ENCODE data around the gene MRPS17.

The MRPS17 gene

DNA sequence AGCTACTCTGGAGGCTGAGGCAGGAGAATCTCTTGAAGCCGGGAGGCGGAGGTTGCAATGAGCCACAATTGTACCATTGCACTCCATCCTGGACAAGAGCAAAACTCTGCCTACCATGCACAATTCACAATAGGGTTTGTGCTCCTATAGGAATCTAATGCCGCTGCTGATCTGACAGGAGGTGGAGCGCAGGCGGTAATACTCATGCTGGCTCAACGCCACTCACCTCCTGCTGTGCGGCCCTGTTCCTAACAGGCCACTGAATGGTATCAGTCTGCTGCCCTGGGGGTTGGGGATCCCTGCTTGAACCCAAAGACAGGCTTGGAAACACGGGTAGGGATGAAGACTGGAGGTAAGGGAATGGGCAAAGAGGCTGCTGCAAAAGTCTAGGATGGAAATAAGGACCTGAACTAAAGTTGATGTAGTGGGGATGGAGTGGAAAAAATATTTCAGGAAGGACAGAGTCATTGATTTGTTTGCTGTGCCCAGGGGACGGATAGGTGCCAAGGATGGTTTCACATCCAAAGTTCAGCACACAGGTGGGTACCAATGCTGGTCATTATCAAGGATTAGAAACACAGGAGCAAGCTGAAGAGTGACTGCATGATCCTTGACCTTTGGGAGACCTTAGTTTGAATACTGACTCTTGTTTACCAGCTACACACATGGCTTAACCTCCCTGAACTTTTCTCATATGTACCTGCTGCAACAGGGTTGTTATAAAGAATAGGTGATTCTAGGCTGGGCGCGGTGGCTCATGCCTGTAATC is 2.2 kb downstream of the MRPS17 start:
- Histone ChIP-seq H3K27ac (no peak overlapping the region), H3K79me2 (no peaks in the 10 kb centered on the region), H2AFZ (no peak overlapping the region), H3K4me2 (ENCODE audit: low read length) (no peak overlapping the region), H3K4me3 (ENCODE audit: low read depth, low read length) (no peak overlapping the region), H3K4me1 (no peaks in the 10 kb centered on the region), H3K36me3 (ENCODE audit: control insufficient read depth, insufficient read depth, low read length) (no peaks in the 10 kb centered on the region), H3K27me3 (ENCODE audit: control insufficient read depth, insufficient read depth, low read length) (no peaks in the 10 kb centered on the region), H3K9me3 (ENCODE audit: control insufficient read depth, low read length) (no peaks in the 10 kb centered on the region), H3K9ac (no peak overlapping the region)
- TF ChIP-seq, protein P1, sequence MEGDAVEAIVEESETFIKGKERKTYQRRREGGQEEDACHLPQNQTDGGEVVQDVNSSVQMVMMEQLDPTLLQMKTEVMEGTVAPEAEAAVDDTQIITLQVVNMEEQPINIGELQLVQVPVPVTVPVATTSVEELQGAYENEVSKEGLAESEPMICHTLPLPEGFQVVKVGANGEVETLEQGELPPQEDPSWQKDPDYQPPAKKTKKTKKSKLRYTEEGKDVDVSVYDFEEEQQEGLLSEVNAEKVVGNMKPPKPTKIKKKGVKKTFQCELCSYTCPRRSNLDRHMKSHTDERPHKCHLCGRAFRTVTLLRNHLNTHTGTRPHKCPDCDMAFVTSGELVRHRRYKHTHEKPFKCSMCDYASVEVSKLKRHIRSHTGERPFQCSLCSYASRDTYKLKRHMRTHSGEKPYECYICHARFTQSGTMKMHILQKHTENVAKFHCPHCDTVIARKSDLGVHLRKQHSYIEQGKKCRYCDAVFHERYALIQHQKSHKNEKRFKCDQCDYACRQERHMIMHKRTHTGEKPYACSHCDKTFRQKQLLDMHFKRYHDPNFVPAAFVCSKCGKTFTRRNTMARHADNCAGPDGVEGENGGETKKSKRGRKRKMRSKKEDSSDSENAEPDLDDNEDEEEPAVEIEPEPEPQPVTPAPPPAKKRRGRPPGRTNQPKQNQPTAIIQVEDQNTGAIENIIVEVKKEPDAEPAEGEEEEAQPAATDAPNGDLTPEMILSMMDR (IDR thresholded peaks at IDR 0.05) = no peak

DNA sequence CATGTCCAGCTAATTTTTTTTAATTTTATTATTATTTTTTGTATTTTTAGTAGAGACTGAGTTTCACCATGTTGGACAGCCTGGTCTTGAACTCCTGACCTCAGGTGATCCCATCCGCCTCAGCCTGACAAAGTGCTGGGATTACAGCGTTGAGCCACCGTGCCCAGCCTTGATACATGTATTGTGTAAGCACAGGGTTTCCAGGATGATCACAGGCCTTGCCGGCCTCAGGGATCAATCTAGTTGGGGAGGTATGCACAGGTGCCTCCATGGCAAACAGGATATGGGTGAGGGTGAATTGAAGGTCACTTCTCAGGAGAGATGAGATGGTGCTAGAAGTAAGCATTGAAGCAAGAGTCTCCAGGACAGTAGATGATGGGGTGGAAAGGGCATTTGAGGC is 5.5 kb downstream of the MRPS17 start:
- TF ChIP-seq, protein P1 (IDR thresholded peaks at IDR 0.05) = no peak
- Histone ChIP-seq H3K27me3 (ENCODE audit: control insufficient read depth, insufficient read depth, low read length) (no peaks in the 10 kb centered on the region), H3K36me3 (ENCODE audit: control insufficient read depth, insufficient read depth, low read length) (no peaks in the 10 kb centered on the region), H3K79me2 (no peaks in the 10 kb centered on the region), H3K9ac (no peak overlapping the region), H3K27ac (no peak overlapping the region), H3K4me3 (ENCODE audit: low read depth, low read length) (no peak overlapping the region), H2AFZ (no peak overlapping the region), H3K9me3 (ENCODE audit: control insufficient read depth, low read length) (no peaks in the 10 kb centered on the region), H3K4me1 (no peaks in the 10 kb centered on the region), H3K4me2 (ENCODE audit: low read length) (no peak overlapping the region)

DNA sequence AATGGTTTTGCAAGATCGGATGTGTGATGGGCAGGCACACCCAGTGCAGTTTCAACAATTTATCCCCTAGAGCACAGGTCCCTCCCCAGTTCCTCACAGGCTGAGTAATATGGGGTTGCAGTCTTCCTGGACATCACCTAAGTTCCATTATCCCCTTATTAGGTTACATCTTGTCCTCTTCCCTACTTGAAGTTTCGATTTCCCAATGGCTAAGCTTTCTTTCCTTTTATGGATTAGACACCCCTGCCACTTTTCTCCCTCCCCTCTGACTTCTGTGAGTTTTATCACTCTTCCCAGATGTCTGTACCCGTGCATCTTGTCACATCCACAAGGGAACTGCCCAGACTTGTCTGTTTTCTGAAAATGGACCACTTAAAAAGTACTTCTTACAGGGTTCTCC is 10.3 kb downstream of the MRPS17 start:
- H3K4me1 ChIP-seq = peaks cover 5% of the 10 kb centered on the region
- no peaks in the 10 kb centered on the region for H3K36me3 ChIP-seq (ENCODE audit: control insufficient read depth, insufficient read depth, low read length)
- H3K79me2 ChIP-seq = peaks cover 3% of the 10 kb centered on the region
- H3K9me3 ChIP-seq (ENCODE audit: control insufficient read depth, low read length) = no peaks in the 10 kb centered on the region
- no peaks in the 10 kb centered on the region for H3K27me3 ChIP-seq (ENCODE audit: control insufficient read depth, insufficient read depth, low read length)
- H3K4me2 ChIP-seq (ENCODE audit: low read length) = no peak overlapping the region
- no peak overlapping the region for H3K27ac ChIP-seq
- H3K4me3 ChIP-seq (ENCODE audit: low read depth, low read length) = no peak overlapping the region
- no peak overlapping the region for H2AFZ ChIP-seq
- no peak overlapping the region for H3K9ac ChIP-seq
- TF ChIP-seq, protein P1 (IDR thresholded peaks at IDR 0.05) = no peak

DNA sequence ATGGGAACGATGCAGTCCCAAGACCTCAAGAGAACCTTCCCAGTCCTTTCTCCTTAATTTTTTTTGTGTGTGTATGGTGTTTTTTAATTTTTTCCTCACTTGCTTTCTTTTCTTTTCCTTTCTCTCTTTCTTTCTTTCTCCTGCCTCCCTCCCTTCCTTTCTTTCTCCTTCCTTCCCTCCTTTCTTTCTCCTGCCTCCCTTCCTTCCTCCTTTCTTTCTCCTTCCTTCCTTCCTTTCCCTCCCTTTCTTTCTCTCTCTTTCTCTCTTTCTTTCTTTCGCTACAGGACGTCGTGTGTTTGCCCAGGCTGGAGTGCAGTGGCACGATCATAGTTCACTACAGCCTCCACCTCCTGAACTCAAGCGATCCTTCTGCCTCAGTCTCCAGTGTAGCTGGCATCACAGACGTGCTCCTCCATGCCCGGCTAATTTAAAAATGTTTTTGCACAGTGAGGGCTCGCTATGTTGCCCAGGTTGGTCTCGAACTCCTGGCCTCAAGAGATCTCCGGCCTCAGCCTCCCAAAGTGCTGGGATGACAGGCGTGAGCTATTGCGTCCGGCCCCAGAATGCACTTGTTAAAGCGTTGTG is 12.0 kb downstream of the MRPS17 start:
- H3K4me1 ChIP-seq = peaks cover 5% of the 10 kb centered on the region
- H3K4me3 ChIP-seq (ENCODE audit: low read depth, low read length) = peak overlapping the region; percentile 56
- no peaks in the 10 kb centered on the region for H3K9me3 ChIP-seq (ENCODE audit: control insufficient read depth, low read length)
- no peaks in the 10 kb centered on the region for H3K27me3 ChIP-seq (ENCODE audit: control insufficient read depth, insufficient read depth, low read length)
- no peaks in the 10 kb centered on the region for H3K36me3 ChIP-seq (ENCODE audit: control insufficient read depth, insufficient read depth, low read length)
- H3K9ac ChIP-seq = peak overlapping the region; percentile 12
- H2AFZ ChIP-seq = peak overlapping the region; percentile 79
- peak overlapping the region; percentile 68 for H3K4me2 ChIP-seq (ENCODE audit: low read length)
- peaks cover 10% of the 10 kb centered on the region for H3K79me2 ChIP-seq
- TF ChIP-seq, protein P1 (IDR thresholded peaks at IDR 0.05) = no peak
- peak overlapping the region; percentile 74 for H3K27ac ChIP-seq
